ENCODE measurements around the gene SAFB.

DNA sequence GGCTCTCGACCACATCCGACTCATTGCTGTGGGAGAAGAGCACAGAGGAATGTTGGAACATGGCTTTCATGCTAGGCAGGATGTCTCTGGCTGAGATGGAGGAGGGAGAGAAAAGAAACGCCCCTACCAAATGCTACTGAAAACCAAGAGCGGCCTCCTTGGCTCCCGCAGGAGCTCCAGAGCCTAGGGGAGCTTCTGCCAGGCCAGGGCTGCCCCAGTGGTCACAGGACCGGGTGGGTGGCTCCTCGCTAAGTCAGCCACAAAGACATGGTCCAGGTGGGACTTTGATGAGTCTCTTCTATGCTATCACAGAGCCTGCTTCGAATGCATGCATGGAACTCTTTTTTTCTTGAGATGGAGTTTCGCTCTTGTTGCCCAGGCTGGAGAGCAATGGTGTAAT is 90.3 kb downstream of the SAFB start:
- TF ChIP-seq CTCF (IDR thresholded peaks at IDR 0.05): no peak
- no peak for TF ChIP-seq POLR2A (IDR thresholded peaks at IDR 0.05)
